ENCODE measurements around the gene SCGB3A1.

DNA sequence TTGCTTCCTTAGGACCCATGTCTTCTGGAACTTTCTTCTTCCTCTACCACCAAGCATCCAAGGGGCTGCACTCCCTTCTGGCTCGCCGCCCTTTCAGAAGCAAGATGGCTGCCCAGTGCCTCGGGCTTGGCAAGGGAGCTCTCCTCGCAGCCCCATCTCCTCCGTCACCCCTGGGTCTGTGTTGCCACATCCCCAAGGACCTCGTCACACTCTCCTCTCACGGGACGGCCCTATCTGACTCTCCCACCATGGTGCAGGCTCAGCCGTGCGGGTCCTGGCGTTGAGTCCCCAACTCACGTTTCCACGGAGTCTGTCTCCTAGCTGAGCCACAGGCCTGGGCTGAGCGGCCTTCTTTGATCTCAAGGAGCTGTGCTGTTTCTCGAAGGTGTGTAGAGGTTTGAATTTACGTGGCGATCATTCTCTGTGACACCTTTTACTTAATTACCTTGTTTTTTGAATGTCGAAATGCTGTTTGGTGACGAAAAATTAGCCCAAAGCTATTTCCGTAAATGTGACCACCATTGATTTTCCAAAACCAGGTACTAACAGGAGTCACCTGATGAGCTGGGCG is 15.0 kb upstream of the SCGB3A1 start:
- TF ChIP-seq POLR2A (IDR thresholded peaks at IDR 0.05; ENCODE audit: low read depth, low read length) (no peak), POLR2AphosphoS5 (IDR thresholded peaks at IDR 0.05; ENCODE audit: low read depth, low read length) (no peak), TAF1 (IDR thresholded peaks at IDR 0.05; ENCODE audit: low read depth, low read length) (no peak), SPI1 (IDR thresholded peaks at IDR 0.05; ENCODE audit: low read depth, low read length) (no peak), PAX5 (IDR thresholded peaks at IDR 0.05; ENCODE audit: insufficient read depth, low read length, severe bottlenecking) (no peak), POU2F2 (IDR thresholded peaks at IDR 0.05; ENCODE audit: low read depth, low read length) (no peak)

Measured in GM12891 (cell line).